Measurements from ENCODE around the gene RGL3. TPM values are rescaled to one million over a fixed set of nuclear protein-coding genes. Genes with fewer than 3 reads are reported as not detected.
"Not testable (repeated sequence)": the region's sequence is repeated elsewhere in the genome, so short reads cannot be mapped to it uniquely, and the experiment has no call there.

RGL3 gene, protein sequence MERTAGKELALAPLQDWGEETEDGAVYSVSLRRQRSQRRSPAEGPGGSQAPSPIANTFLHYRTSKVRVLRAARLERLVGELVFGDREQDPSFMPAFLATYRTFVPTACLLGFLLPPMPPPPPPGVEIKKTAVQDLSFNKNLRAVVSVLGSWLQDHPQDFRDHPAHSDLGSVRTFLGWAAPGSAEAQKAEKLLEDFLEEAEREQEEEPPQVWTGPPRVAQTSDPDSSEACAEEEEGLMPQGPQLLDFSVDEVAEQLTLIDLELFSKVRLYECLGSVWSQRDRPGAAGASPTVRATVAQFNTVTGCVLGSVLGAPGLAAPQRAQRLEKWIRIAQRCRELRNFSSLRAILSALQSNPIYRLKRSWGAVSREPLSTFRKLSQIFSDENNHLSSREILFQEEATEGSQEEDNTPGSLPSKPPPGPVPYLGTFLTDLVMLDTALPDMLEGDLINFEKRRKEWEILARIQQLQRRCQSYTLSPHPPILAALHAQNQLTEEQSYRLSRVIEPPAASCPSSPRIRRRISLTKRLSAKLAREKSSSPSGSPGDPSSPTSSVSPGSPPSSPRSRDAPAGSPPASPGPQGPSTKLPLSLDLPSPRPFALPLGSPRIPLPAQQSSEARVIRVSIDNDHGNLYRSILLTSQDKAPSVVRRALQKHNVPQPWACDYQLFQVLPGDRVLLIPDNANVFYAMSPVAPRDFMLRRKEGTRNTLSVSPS
- 0.96 TPM for total RNA-seq (ENCODE audit: insufficient read depth, low replicate concordance)

- no peak for DNase-seq (ENCODE audit: low spot score)
Measured at GRCh38 chr19:11418549-11419506, at the start of gene RGL3. TSS of gene RGL3 (minus strand) at chr19:11419314. CDS start at chr19:11419278, 36 bp downstream.

DNA sequence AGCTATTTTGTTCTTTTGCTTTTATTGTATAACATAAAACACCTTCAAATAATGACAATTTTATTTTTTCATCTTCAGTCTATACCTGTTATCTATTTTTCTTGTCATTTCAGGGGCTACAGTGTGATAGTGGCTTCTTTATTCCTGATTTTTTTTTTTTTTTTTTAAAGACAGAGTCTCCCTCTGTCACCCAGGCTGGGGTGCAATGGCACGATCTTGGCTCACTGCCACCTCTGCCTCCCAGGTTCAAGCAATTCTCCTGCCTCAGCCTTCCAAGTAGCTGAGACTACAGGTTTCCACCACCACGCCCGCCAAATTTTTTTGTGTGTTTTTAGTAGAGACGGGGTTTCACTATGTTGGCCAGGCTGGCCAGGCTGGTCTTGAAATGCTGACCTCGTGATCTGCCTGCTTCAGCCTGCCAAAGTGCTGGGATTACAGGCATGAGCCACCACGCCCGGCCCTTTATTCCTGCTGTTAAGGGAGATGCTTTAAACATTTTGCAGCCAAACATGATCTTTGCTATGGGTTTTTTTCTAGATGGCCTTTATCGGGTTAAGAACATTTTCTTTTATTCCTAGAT is 49.2 kb upstream of the RGL3 start:
- peak; percentile 66 for DNase-seq (ENCODE audit: low spot score)

DNA sequence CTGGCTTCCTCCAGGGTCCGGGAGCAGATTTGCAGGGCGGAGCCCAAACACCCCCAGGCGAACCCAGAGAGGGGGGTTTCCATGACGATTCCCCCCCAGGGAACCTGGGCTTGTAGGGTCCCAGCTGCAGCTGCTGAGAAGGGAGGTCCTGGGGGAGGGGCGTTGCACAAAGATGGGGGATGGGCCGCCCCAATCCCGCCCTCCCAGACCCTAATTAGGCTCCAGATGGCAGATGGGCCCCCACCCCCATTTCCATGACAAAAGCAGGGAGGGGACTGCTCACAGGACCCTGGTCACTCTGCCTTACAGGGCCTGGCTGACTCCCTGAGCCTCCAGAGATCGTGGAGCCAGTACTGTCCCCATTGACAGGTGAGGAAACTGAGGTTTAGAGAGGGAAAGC is 46.5 kb upstream of the RGL3 start:
- DNase-seq (ENCODE audit: low spot score), result no peak

GRCh38 chr19:11464333-11465265 is 45.5 kb upstream of the RGL3 start:
- no peak for DNase-seq (ENCODE audit: low spot score)

- DNase-seq (ENCODE audit: low spot score), result no peak
Measured at GRCh38 chr19:11463391-11463790, 44.3 kb upstream of the RGL3 start.

DNA sequence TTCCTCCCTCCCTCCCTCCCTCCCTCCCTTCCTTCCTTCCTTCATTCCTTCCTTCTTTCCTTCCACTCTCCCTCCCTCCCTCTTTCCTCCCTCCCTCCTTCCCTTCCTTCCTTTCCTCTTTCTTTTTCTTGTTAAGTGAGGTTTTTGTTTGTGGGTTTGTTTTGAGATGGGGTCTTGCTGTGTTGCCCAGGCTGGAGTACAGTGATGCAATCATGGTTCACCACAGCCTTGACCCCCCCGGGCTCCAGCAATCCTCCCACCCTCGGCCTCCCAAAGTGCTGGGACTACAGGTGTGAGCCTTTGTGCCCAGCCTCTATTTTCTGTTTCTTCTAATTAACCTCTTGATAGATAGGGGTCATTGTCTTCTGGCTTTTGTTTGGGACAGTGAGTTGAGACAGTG is 42.3 kb upstream of the RGL3 start:
- no peak for DNase-seq (ENCODE audit: low spot score)

DNA sequence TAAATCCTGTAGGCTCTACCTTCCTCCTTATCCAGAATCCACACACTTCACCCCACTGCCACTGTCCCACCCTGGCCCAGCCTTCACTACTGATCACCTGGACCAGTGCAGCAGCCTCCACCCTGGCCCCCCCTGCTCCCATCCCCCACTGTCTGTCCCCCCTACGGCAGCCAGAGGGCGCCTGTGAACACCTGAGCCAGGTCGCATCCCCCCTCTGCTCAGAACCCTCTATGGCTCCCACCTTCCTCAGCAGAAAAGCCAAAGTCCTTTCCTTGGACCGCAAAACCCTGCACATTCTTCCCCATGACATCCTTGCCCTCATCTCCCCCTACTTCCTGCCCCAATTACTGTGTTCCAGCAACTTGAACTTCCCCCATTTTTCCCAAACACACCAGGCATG is 41.1 kb upstream of the RGL3 start:
- no peak for DNase-seq (ENCODE audit: low spot score)

DNA sequence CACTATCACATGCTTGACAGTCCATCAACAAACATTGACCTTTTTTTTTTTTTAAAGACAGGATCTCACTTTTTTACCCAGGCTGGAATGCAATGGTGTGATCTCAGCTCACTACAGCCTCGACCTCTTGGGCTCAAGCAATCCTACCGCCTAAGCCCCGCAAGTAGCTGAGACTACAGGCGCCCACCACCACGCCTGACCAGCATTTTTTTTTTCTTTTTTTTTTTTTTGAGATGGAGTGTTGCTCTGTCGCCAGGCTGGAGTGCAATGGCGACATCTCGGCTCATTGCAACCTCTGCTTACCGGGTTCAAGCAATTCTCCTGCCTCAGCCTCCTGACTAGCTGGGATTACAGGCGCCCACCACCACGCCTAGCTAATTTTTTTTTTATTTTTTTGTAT is 39.8 kb upstream of the RGL3 start:
- DNase-seq (ENCODE audit: low spot score), result not testable (repeated sequence)

DNA sequence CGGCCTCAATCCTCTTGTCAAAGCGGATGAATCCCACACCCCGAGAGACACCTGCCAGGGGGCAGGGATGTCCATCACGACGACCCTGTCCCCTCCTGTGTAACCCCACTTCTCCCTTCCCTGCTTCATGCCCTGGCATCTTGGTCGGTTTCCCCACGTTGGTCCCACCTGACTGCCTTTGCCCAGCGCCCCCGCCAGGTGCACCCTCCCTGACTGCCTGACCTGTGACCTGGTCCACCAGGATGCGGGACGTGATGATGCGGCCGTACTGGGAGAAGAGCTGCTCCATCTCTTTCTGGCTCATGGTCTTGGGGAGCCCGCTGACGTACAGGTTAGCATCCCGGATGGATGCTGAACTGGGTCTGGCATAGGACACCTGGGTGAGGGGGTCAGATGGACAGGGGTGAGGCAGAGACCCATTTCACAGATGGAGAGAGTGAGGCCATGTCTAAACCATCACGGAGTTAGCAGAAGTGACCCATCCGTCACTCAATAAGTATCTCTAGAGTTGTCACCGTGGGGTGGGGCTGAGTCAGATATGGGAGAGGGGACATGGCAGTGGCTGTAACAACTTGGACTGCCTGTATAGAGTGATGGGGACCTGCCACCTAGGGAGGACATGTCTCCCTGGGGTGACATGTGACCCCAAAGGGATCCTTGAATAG is 39.3 kb upstream of the RGL3 start:
- no peak for DNase-seq (ENCODE audit: low spot score)

- no peak for DNase-seq (ENCODE audit: low spot score)
Measured at GRCh38 chr19:11457831-11458230, 38.7 kb upstream of the RGL3 start.

GRCh38 chr19:11457115-11457514 is 38.0 kb upstream of the RGL3 start:
- no peak for DNase-seq (ENCODE audit: low spot score)

DNA sequence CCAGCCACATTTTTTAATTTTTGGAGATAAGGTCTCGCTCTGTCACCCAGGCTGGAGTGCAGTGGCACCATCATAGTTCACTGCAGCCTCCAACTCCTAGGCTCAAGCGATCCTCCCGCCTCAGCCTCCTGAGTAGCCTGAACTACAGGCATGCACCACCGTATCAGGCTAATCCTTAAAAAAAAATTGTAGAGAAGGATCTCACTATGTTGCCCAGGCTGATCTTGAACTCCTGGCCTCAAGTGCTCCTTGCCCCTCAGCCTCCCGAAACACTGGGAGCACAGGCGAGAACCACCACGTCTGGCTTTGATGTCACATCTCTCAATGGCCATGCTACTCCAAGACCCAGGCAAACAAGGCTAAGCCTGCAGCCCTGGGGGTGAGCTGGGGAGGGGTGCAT is 37.5 kb upstream of the RGL3 start:
- DNase-seq (ENCODE audit: low spot score), result no peak

DNA sequence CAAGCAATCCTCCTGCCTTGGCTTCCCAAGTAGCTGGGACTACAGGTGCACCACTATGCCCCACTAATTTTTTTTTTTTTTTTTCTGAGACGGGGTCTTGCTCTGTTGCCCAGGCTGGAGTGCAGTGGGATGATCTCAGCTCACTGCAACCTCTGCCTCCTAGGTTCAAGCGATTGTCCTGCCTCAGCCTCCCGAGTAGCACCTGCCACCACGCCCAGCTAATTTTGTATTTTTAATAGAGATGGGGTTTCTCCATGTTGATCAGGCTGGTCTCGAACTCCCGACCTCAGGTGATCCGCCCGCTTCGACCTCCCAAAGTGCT is 36.1 kb upstream of the RGL3 start:
- not testable (repeated sequence) for DNase-seq (ENCODE audit: low spot score)

DNA sequence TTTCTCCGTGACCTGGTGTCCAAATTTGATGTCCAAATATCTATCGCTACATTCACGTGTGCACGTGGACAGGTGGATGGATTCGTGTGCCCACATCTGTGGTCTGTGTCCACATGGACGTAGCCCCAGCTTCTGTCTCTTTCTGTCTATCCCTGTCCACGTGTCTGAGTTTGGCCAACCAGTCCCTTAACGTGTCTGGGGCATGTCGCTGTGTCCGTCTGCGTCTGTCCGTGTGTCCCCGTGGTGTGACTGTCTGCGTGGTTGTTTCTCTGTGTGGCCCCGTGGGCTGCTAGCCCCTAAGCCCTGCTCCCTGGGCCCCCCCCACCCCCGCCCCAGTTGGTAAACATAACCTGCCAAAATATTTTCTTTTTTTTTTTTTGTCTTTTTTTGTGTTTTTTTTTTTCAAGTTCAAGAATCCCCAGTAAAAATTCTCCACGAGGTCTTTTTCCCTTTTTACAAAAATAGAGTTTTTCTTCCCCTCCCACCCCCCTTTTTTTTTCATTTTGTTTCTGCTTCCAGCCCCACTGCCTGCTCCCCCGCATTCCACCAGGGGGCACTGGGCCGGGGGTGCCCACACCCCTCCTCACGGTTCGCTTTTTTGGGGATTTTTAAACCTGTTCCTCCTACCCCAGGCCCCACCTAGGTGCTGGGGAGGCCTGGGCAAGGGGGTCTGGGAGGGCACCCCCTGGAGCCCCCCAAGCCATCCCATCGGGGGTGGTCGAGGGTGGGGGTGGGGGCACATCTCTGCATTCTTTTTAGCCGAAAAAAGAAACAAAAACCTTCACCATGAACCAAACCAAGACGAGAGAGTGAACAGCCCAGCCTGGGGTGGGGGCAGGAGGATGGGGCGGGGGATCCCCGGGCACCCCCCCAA is 34.6 kb upstream of the RGL3 start:
- no peak for DNase-seq (ENCODE audit: low spot score)

GRCh38 chr19:11452620-11453310 is 33.7 kb upstream of the RGL3 start:
- no peak for DNase-seq (ENCODE audit: low spot score)

- DNase-seq (ENCODE audit: low spot score), result peak; percentile 22
Measured at GRCh38 chr19:11451871-11452619, 32.9 kb upstream of the RGL3 start.

GRCh38 chr19:11451327-11451870 is 32.3 kb upstream of the RGL3 start:
- DNase-seq (ENCODE audit: low spot score), result no peak

Measured in umbilical cord (tissue), 2 donors.